MCF 10A (cell line): ENCODE data around the gene DNAJC22. TPM values are rescaled to one million over a fixed set of nuclear protein-coding genes. Genes with fewer than 3 reads are reported as not detected.

ENCODE experiments used
- BruUV-seq: library from RNA; stranded (reverse); fragments of 400-500 nt; replicated peaks from 2 replicates; lab custom pipeline; 2021; lab: Mats Ljungman, UMichigan
- CTCF ChIA-PET: fragments of 300-600 bp; sonication (Branson Sonifier 250); formaldehyde crosslinking; extraction: SDS; loops from one replicate; lab custom pipeline; 2021; ENCODE audit warnings: antibody characterized with exemption, inconsistent platforms; lab: Yijun Ruan, JAX
- POLR2A ChIA-PET: fragments of 300-600, 350-650 bp; sonication (Branson Sonifier 250); formaldehyde crosslinking; extraction: SDS; loops from one replicate; lab custom pipeline; 2020; ENCODE audit warnings: antibody characterized with exemption, inconsistent platforms; lab: Yijun Ruan, JAX
- DNase-seq: peaks from one replicate; pipeline ENCODE4 v3.0.0-alpha.2; 2018; ENCODE audit not compliant: unreplicated experiment
- H3K27ac Mint-ChIP-seq: one replicate; pipeline ENCODE4 v1.8.0; 2022; ENCODE audit warnings: mild to moderate bottlenecking, low read depth, mixed read lengths; ENCODE audit not compliant: unreplicated experiment
- H3K27me3 Mint-ChIP-seq: one replicate; pipeline ENCODE4 v1.8.0; 2022; ENCODE audit warnings: mixed read lengths; ENCODE audit not compliant: insufficient read depth, unreplicated experiment
- H3K36me3 Mint-ChIP-seq: one replicate; pipeline ENCODE4 v1.8.0; 2022; ENCODE audit warnings: mild to moderate bottlenecking, moderate library complexity, mixed read lengths; ENCODE audit not compliant: insufficient read depth, unreplicated experiment
- H3K4me1 Mint-ChIP-seq: one replicate; pipeline ENCODE4 v1.8.0; 2022; ENCODE audit warnings: mixed read lengths; ENCODE audit not compliant: insufficient read depth, unreplicated experiment
- H3K4me3 Mint-ChIP-seq: one replicate; pipeline ENCODE4 v1.8.0; 2022; ENCODE audit warnings: mild to moderate bottlenecking, moderate library complexity, mixed read lengths; ENCODE audit not compliant: unreplicated experiment
- H3K9me3 Mint-ChIP-seq: one replicate; pipeline ENCODE4 v1.8.0; 2022; ENCODE audit warnings: mixed read lengths; ENCODE audit not compliant: unreplicated experiment
- intact Hi-C: fragments of 100-400 bp; cut with micrococcal nuclease; formaldehyde crosslinking; loops from 2 replicates; pipeline ENCODE4 v1.14.1; 2022
- total RNA-seq: library from RNA; stranded (reverse); gene quantifications from 2 replicates; pipeline ENCODE4 v1.2.3, GENCODE V29; 2022
- TF ChIP-seq, protein P1 (sequence below): fragments of 200-600 bp; IDR thresholded peaks from one replicate; pipeline ENCODE4 v1.8.0; 2022; ENCODE audit warnings: antibody characterized with exemption, mild to moderate bottlenecking; ENCODE audit not compliant: unreplicated experiment

The DNAJC22 gene
- total RNA-seq, 1 experiment from 2014 or later, result 0.33 TPM

DNA sequence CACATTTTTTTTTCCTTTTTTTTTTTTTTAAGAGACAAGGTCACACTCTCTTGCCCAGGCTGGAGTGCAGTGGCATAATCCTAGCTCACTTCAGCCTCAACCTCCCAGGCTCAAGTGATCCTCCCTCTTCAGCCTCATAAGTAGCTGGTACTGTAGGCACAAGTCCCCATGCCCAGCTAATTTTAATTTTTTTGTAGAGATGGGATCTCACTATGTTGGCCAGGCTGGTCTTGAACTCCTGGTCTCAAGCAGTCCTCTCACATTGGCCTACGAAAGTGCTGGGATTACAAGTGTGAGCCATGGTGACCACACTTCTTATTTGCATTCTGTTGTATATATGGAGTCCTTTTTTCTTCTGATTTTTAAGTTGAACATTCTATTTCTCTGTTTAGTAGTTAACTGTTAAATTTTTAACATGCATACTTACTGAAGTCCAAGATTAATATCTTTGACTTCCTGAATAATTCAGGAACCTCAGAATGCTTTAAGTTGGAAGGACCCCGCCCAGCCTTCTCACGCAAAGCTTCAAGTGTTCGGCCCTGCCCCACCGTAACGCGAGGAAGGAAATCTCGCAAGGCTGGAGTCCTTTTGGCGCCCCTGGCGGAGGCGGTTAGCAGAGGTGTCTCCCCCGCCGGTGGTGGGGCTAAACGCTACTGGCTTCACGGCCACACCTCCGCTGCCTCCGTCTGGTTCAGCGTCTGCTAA is 42.1 kb downstream of the DNAJC22 start:
- TF ChIP-seq, protein P1, sequence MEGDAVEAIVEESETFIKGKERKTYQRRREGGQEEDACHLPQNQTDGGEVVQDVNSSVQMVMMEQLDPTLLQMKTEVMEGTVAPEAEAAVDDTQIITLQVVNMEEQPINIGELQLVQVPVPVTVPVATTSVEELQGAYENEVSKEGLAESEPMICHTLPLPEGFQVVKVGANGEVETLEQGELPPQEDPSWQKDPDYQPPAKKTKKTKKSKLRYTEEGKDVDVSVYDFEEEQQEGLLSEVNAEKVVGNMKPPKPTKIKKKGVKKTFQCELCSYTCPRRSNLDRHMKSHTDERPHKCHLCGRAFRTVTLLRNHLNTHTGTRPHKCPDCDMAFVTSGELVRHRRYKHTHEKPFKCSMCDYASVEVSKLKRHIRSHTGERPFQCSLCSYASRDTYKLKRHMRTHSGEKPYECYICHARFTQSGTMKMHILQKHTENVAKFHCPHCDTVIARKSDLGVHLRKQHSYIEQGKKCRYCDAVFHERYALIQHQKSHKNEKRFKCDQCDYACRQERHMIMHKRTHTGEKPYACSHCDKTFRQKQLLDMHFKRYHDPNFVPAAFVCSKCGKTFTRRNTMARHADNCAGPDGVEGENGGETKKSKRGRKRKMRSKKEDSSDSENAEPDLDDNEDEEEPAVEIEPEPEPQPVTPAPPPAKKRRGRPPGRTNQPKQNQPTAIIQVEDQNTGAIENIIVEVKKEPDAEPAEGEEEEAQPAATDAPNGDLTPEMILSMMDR, result no peak
- peaks cover 12% of the 10 kb centered on the region for H3K36me3 Mint-ChIP-seq
- no peak overlapping the region for H3K4me3 Mint-ChIP-seq
- H3K27ac Mint-ChIP-seq, result no peak overlapping the region
- no peak for DNase-seq
- CTCF ChIA-PET, result interaction anchor here (0.6 to 0.7 kb wide), 2 partner anchors 11 to 88 kb away, joined by 3 read pairs; no protein-coding TSS in a partner anchor
- no peaks in the 10 kb centered on the region for H3K27me3 Mint-ChIP-seq
- intact Hi-C loops, result no loop called here
- H3K9me3 Mint-ChIP-seq, result no peaks in the 10 kb centered on the region
- BruUV-seq, result no TSS peak
- POLR2A ChIA-PET, result interaction anchor here (1.0 kb wide), 1 partner anchor 19 kb away, joined by 3 read pairs; no protein-coding TSS in a partner anchor
- peaks cover 9% of the 10 kb centered on the region for H3K4me1 Mint-ChIP-seq

DNA sequence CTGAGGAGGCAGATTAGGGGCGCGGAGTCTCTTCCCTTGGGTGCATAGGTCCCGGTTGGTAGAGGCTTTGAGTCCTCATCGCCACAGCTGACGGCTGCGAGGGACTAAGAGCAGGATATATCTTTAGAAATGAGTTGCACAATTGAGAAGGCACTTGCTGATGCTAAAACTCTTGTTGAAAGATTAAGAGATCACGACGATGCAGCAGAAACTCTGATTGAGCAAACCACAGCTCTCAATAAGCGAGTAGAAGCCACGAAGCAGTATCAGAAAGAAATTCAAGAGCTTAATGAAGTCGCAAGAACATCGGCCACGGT is 42.7 kb downstream of the DNAJC22 start:
- Mint-ChIP-seq H3K4me3 (no peak overlapping the region), H3K27ac (no peak overlapping the region)

DNA sequence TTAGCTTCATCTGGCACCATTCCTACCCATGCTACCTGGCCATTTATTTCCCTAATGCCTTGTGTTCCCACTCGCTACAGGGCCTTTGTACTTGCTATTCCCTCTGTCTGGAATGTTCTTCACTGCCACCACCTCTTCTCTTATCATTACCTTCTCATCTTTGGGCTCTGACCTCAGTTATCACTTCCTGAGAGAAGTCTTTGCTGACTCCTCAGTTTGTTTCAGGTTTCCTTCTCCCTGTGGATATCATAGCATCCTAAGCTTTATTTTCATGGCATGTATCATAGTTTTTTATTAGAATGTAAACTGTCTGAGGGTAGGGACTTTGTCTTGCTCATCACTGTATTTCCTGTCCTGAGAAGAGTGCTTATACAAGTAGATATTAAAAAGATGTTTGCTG is 50.3 kb downstream of the DNAJC22 start:
- no peaks in the 10 kb centered on the region for H3K27me3 Mint-ChIP-seq
- no peak overlapping the region for H3K27ac Mint-ChIP-seq
- no peaks in the 10 kb centered on the region for H3K9me3 Mint-ChIP-seq
- intact Hi-C loops, result no loop called here
- H3K36me3 Mint-ChIP-seq, result peaks cover 4% of the 10 kb centered on the region
- TF ChIP-seq, protein P1, result no peak
- BruUV-seq, result no TSS peak
- DNase-seq, result no peak
- H3K4me3 Mint-ChIP-seq, result no peak overlapping the region
- H3K4me1 Mint-ChIP-seq, result peaks cover 2% of the 10 kb centered on the region
- ChIA-PET CTCF (interaction anchor here (0.6 to 1.4 kb wide), 5 partner anchors 12 to 611 kb away, joined by 3 to 6 read pairs (median 3); partner anchors contain the start of gene TMBIM6), POLR2A (interaction anchor here (1.1 kb wide), 1 partner anchor 67 kb away, joined by 3 read pairs; no protein-coding TSS in a partner anchor)

More for the DNA sequence above, 42.7 kb downstream of the DNAJC22 start:
- peaks cover 12% of the 10 kb centered on the region for H3K36me3 Mint-ChIP-seq
- ChIA-PET CTCF (interaction anchor here (0.7 kb wide), 1 partner anchor 10 kb away, joined by 3 read pairs; no protein-coding TSS in a partner anchor), POLR2A (interaction anchor here (0.6 to 1.0 kb wide), 2 partner anchors 19 to 22 kb away, joined by 3 read pairs; partner anchors contain the start of gene SPATS2)
- no peaks in the 10 kb centered on the region for H3K27me3 Mint-ChIP-seq
- TF ChIP-seq, protein P1, result no peak
- intact Hi-C loops, result no loop called here
- peaks cover 9% of the 10 kb centered on the region for H3K4me1 Mint-ChIP-seq
- H3K9me3 Mint-ChIP-seq, result no peaks in the 10 kb centered on the region
- BruUV-seq, result no TSS peak
- DNase-seq, result no peak

DNA sequence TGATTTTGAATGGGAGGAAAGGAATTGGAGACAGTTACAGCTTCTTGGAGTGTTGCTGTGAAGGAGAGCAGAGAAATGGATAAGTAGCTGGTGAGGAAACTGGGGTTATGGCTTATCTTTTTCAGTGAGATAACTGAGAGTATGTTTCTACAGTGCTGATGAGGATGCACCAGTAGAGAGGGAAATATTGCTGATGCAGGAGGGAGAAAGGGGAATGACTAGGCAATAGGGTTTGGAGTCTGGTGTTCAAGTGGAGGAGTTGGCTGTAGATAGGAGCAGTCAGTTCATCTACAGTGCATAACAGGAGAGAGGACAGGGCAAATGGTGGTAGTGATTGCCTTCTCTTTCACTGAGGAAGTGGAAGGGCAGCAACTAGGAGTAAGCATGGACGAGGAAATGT is 53.6 kb downstream of the DNAJC22 start:
- H3K27me3 Mint-ChIP-seq, result no peaks in the 10 kb centered on the region
- H3K36me3 Mint-ChIP-seq, result no peaks in the 10 kb centered on the region
- H3K4me1 Mint-ChIP-seq, result peaks cover 23% of the 10 kb centered on the region
- no peaks in the 10 kb centered on the region for H3K9me3 Mint-ChIP-seq
- H3K27ac Mint-ChIP-seq, result no peak overlapping the region
- intact Hi-C loops, result no loop called here
- no peak overlapping the region for H3K4me3 Mint-ChIP-seq
- no peak for DNase-seq
- ChIA-PET CTCF (interaction anchor here (0.6 to 1.0 kb wide), 2 partner anchors 26 to 53 kb away, joined by 3 read pairs; no protein-coding TSS in a partner anchor), POLR2A (no interaction called here)
- BruUV-seq, result no TSS peak
- TF ChIP-seq, protein P1, result no peak
